NOMO-1 treated with DMSO at 0.1 percent for 48 hours (cell line): ENCODE measurements around the gene CES3.
"Not testable (repeated sequence)": the region's sequence is repeated elsewhere in the genome, so short reads cannot be mapped to it uniquely, and the experiment has no call there.

Experiments
- DNase-seq: peaks from one replicate; lab custom pipeline; 2025; ENCODE audit not compliant: unreplicated experiment; lab: John Stamatoyannopoulos, UW

Gene CES3

GRCh38 chr16:66926171-66926947 is 34.7 kb upstream of the CES3 start:
- no peak for DNase-seq

DNA sequence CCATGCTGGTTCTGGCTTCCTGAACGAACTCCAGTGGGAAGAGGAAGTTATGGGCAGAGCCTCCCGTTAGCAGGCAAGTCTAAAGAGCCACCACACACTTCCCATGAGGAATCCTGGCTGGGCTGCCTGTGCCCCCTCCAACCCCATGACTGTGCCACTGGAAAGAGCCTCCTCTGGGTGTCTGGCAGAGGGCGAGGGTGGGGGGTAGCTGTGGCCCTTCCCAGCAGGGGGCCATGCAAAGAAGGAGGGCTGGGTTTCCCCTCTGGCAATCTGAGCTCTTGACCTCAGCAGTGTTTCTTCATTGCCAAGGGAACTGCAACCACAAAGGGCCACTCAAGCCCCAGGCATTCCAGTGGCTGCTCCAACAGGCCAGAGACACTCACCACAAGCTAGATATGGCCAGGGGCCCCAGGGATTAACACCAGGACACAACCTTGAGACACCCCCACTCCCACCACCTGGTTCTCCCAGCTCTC is 34.1 kb upstream of the CES3 start:
- DNase-seq, result no peak

GRCh38 chr16:66927918-66928649 is 33.0 kb upstream of the CES3 start:
- DNase-seq, result no peak

GRCh38 chr16:66928702-66929388 is 32.2 kb upstream of the CES3 start:
- DNase-seq, result no peak

- DNase-seq, result no peak
These were observed 30.9 kb upstream of the CES3 start for GRCh38 chr16:66930189-66930588.

GRCh38 chr16:66931665-66932064 is 29.4 kb upstream of the CES3 start:
- no peak for DNase-seq

- no peak for DNase-seq
These were observed 29.0 kb upstream of the CES3 start for GRCh38 chr16:66932076-66932475.

DNA sequence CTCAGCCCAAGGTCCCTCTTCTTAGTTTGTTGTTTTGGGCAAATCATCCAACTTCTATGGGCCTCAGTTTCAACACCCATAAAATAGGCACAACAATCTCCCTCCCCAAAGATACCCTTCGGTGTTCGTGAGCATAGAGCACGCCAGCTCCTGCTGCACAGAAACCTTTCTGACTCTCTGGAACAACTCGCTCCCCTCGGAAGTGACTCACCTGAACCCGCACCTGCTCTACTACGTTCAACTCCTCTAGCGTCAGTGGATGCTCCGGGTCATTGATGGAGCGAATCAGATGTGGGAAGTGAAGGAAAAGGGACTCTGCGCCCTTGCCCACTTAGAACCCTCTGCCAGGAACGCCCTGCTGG is 27.3 kb upstream of the CES3 start:
- no peak for DNase-seq

- DNase-seq, result peak; percentile 75
These were observed 26.8 kb upstream of the CES3 start, which contains the start of gene CIAO2B for GRCh38 chr16:66934138-66934838. Gene CIAO2B, minus strand, starts transcription at chr16:66934402. Its CDS starts 38 bp downstream, at chr16:66934364.

DNA sequence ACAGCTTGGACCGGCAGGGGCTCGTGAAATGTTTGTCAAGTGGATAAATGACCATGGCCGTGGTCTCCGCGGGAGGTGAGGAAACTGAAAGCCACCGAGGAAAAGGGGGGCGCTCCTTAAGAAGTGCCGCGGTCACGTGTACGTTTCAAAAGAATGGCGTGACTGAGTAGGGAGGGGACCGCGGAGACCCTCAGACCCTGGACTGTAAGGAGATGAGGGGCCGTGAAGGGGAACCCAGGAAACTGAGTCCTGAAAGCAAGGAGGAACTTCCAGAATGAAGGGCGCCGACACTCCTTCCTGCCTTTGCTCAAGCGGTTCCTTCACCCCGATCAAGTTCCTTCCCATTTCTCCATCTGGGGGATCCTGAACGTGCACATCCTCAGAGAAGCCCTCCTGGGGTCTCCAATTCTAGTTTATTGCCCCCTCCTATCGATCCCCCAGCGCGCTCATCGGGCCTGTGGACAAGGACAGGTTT is 26.2 kb upstream of the CES3 start:
- not testable (repeated sequence) for DNase-seq

- no peak for DNase-seq
These were observed 25.6 kb upstream of the CES3 start, which contains the start of gene CES2 for GRCh38 chr16:66935314-66936011. Gene CES2, plus strand, starts transcription at chr16:66935516. Its CDS starts 120 bp downstream, at chr16:66935636.

GRCh38 chr16:66936462-66936861 is 24.6 kb upstream of the CES3 start:
- no peak for DNase-seq

DNA sequence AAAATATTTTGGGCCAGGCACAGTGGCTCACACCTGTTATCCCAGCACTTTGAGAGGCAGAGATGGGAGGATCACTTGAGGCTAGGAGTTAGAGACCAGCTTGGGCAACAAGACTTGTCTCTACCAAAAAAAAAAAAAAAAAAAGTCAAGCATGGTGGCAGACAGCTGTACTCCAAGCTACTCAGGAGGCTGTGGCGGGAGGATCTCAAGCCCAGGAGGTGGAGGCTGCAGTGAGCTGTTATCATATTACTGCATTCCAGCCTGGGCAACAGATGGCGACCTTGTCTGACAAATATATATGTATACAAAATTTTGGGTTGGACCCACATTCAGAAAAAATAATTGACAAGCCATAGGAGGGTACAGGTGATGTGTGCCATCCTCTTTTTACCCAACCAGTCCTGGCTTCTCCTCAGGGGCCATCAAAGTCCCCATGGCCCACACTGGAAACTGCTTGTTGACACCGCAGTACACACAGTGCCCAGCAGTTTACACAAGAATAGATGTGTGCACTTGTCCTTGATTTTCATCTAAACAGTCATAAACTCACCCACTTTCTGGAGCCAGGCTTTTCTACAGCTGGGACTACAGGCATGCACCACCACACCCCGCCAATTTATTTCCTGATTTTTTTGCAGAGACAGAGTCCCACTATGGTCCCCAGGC is 24.0 kb upstream of the CES3 start:
- no peak for DNase-seq

DNA sequence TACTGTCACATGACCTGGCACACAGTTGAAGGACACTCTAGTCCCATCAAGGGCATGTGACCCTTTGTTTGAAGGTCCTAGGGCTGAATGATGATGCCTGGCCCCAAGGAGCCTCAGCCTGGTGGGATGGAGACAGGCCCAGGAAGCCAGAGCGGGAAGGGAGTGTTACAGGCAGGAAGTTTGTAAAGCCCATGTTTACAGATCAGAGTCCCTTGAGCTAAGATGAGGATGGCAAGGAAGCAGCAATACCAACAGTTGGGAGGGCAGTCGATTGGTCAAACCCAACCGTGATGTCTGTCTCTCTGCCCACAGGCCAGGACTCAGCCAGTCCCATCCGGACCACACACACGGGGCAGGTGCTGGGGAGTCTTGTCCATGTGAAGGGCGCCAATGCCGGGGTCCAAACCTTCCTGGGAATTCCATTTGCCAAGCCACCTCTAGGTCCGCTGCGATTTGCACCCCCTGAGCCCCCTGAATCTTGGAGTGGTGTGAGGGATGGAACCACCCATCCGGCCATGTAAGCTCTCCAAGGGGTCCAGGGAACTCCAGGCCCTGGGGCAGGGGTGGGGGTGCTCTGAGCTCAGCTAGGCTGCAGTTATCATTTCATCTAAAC is 23.2 kb upstream of the CES3 start:
- DNase-seq, result no peak

GRCh38 chr16:66939366-66939765 is 21.7 kb upstream of the CES3 start:
- no peak for DNase-seq

GRCh38 chr16:66940236-66940635 is 20.8 kb upstream of the CES3 start:
- no peak for DNase-seq

- DNase-seq, result no peak
These were observed 18.1 kb upstream of the CES3 start for GRCh38 chr16:66942981-66943380.

GRCh38 chr16:66943426-66944053 is 17.5 kb upstream of the CES3 start:
- DNase-seq, result no peak

GRCh38 chr16:66944054-66944441 is 17.0 kb upstream of the CES3 start:
- no peak for DNase-seq
